DMS53 (cell line): ENCODE measurements around the gene TDP2.
"Not testable (repeated sequence)": the region's sequence is repeated elsewhere in the genome, so short reads cannot be mapped to it uniquely, and the experiment has no call there.

Experiments used
- DNase-seq: peaks from one replicate; lab custom pipeline; 2025; lab: John Stamatoyannopoulos, UW

Gene TDP2

GRCh38 chr6:24646771-24647170 is 19.9 kb downstream of the TDP2 start:
- DNase-seq, result peak; percentile 64

GRCh38 chr6:24644377-24644776 is 22.3 kb downstream of the TDP2 start:
- DNase-seq, result no peak

- DNase-seq, result no peak
These were observed 22.8 kb downstream of the TDP2 start for GRCh38 chr6:24643920-24644319.

GRCh38 chr6:24642061-24642460 is 24.6 kb downstream of the TDP2 start:
- DNase-seq, result no peak

- DNase-seq, result not testable (repeated sequence)
These were observed 26.1 kb downstream of the TDP2 start for GRCh38 chr6:24640631-24641030.

- no peak for DNase-seq
These were observed 26.5 kb downstream of the TDP2 start for GRCh38 chr6:24640166-24640565.

- DNase-seq, result no peak
These were observed 30.0 kb downstream of the TDP2 start for GRCh38 chr6:24636681-24637080.

GRCh38 chr6:24632573-24632972 is 34.1 kb downstream of the TDP2 start:
- DNase-seq, result no peak

- DNase-seq, result no peak
These were observed 35.0 kb downstream of the TDP2 start for GRCh38 chr6:24631671-24632070.

GRCh38 chr6:24630856-24631505 is 35.7 kb downstream of the TDP2 start:
- no peak for DNase-seq

- DNase-seq, result no peak
These were observed 44.9 kb downstream of the TDP2 start for GRCh38 chr6:24621626-24622289.

- no peak for DNase-seq
These were observed 46.1 kb downstream of the TDP2 start for GRCh38 chr6:24620637-24621036.

GRCh38 chr6:24619661-24620060 is 47.0 kb downstream of the TDP2 start:
- DNase-seq, result no peak

- DNase-seq, result no peak
These were observed 52.1 kb downstream of the TDP2 start for GRCh38 chr6:24614648-24615047.

- no peak for DNase-seq
These were observed 52.7 kb downstream of the TDP2 start for GRCh38 chr6:24614043-24614420.

- DNase-seq, result no peak
These were observed 53.2 kb downstream of the TDP2 start for GRCh38 chr6:24613361-24614042.

- no peak for DNase-seq
These were observed 56.0 kb downstream of the TDP2 start for GRCh38 chr6:24610672-24611071.

GRCh38 chr6:24607310-24608105 is 59.2 kb downstream of the TDP2 start:
- no peak for DNase-seq

GRCh38 chr6:24606200-24606930 is 60.3 kb downstream of the TDP2 start:
- no peak for DNase-seq

- DNase-seq, result no peak
These were observed 63.5 kb downstream of the TDP2 start for GRCh38 chr6:24603241-24603640.

- DNase-seq, result peak; percentile 28
These were observed 65.8 kb downstream of the TDP2 start for GRCh38 chr6:24600903-24601302.
